HepG2 (cell line): ENCODE data around the gene RAD21L1. TPM values are rescaled to one million over a fixed set of nuclear protein-coding genes. Genes with fewer than 3 reads are reported as not detected.

Experiments used
- AGO1 ChIP-seq: fragments of 200-400 bp; formaldehyde crosslinking; IDR thresholded peaks from 2 replicates; pipeline ENCODE4 v1.6.1; 2017; ENCODE audit warnings: mild to moderate bottlenecking, low read depth, low read length, moderate library complexity; ENCODE audit not compliant: poor library complexity, severe bottlenecking
- ARHGAP35 ChIP-seq: sonication (generic); formaldehyde crosslinking; IDR thresholded peaks from 2 replicates; pipeline ENCODE4 v1.9.0; 2022; ENCODE audit warnings: mild to moderate bottlenecking, inconsistent platforms, moderate library complexity, missing genetic modification reagents, borderline replicate concordance
- ATF1 ChIP-seq: IDR thresholded peaks from 2 replicates; pipeline ENCODE4 v1.6.1; 2016; ENCODE audit warnings: mild to moderate bottlenecking, control low read depth
- ATF3 ChIP-seq: sonication (generic); formaldehyde crosslinking; IDR thresholded peaks from 2 replicates; pipeline ENCODE4 v1.4.0; 2020; ENCODE audit warnings: missing genetic modification reagents
- ATF6 ChIP-seq: sonication (generic); formaldehyde crosslinking; conservative IDR thresholded peaks from 2 replicates; pipeline ENCODE4 v1.4.0; 2020; ENCODE audit warnings: missing genetic modification reagents
- CTCF ChIP-seq: sonication (generic); formaldehyde crosslinking; IDR thresholded peaks from 2 replicates; pipeline ENCODE4 v1.5.0; 2020; ENCODE audit warnings: mild to moderate bottlenecking, missing genetic modification reagents, moderate library complexity
- DBP ChIP-seq: sonication (generic); formaldehyde crosslinking; IDR thresholded peaks from 2 replicates; pipeline ENCODE4 v1.4.0; 2020; ENCODE audit warnings: missing genetic modification reagents; ENCODE audit errors: not compliant biosample characterization
- HOXA7 ChIP-seq: sonication (generic); formaldehyde crosslinking; IDR thresholded peaks from 2 replicates; pipeline ENCODE4 v1.8.1; 2022; ENCODE audit warnings: mild to moderate bottlenecking, missing genetic modification reagents, moderate library complexity
- IKZF1 ChIP-seq: fragments of 450-650 bp; IDR thresholded peaks from 2 replicates; pipeline ENCODE4 v1.7.1; 2016
- NRL ChIP-seq: sonication (generic); formaldehyde crosslinking; IDR thresholded peaks from 2 replicates; pipeline ENCODE4 v1.5.0; 2020; ENCODE audit warnings: missing genetic modification reagents, mild to moderate bottlenecking, moderate library complexity, borderline replicate concordance
- PRMT3 ChIP-seq: sonication (generic); formaldehyde crosslinking; IDR thresholded peaks from 2 replicates; pipeline ENCODE4 v1.8.1; 2022; ENCODE audit warnings: low read depth, mild to moderate bottlenecking, moderate library complexity, missing genetic modification reagents, borderline replicate concordance
- SALL2 ChIP-seq: sonication (generic); formaldehyde crosslinking; IDR thresholded peaks from 2 replicates; pipeline ENCODE4 v1.8.1; 2023; ENCODE audit warnings: mild to moderate bottlenecking, missing genetic modification reagents, inconsistent platforms
- SMC3 ChIP-seq: IDR thresholded peaks from 2 replicates; pipeline ENCODE4 v1.6.1; 2011; ENCODE audit warnings: low read length, improper control_type of control experiment
- STAG1 ChIP-seq: sonication (generic); formaldehyde crosslinking; IDR thresholded peaks from 2 replicates; pipeline ENCODE4 v1.4.0; 2020; ENCODE audit warnings: missing genetic modification reagents
- polyA plus RNA-seq, 8 experiments: library from polyadenylated mRNA; depleted of rRNA in 3 of 8; stranded (reverse) in 7 of 8; unstranded in 1 of 8; fragments of >200 nt; fragmentation: Illumina TruSeq in 4 of 8; extraction: Trizol in 4 of 8; gene quantifications; 2 replicates each; pipeline versions ENCODE4 v1.2.1 to v1.2.3, GENCODE V29; 2011 to 2016; ENCODE audit warnings: low read depth in 4 of 8, missing spikeins in 1 of 8, mixed read lengths in 1 of 8; ENCODE audit not compliant: insufficient read depth in 1 of 8
- total RNA-seq, 5 experiments: library from RNA; depleted of rRNA; stranded (reverse); fragments of >200 nt; fragmentation: Illumina TruSeq; extraction: Trizol; gene quantifications; 2 replicates each; pipeline ENCODE4 v1.2.3, GENCODE V29; 2016; ENCODE audit warnings: low read depth in 1 of 5

RAD21L1 gene
- total and polyA plus RNA-seq, 2 of the 13 experiments (the other 11 are each of a cell fraction or from before 2014, with no cell fraction given), result not detected

GRCh38 chr20:1209447-1210387 is 16.1 kb upstream of the RAD21L1 start (continued):
- TF ChIP-seq ATF6 (CRISPR knock-in tag) (no peak), SMC3 (peak; percentile 63; the same call in 1 of the 2 replicates), IKZF1 (no peak), STAG1 (CRISPR knock-in tag) (peak; percentile 71), PRMT3 (CRISPR knock-in tag) (no peak), ARHGAP35 (CRISPR knock-in tag) (no peak), ATF3 (CRISPR knock-in tag) (no peak), ATF1 (CRISPR knock-in tag) (no peak), NRL (no peak), DBP (CRISPR knock-in tag) (no peak), HOXA7 (CRISPR knock-in tag) (no peak), SALL2 (no peak), CTCF (CRISPR knock-in tag) (peak; percentile 60), AGO1 (no peak)
